HG03159 (cell line): ENCODE data around the gene HM13.
"Not testable (repeated sequence)": the region's sequence is repeated elsewhere in the genome, so short reads cannot be mapped to it uniquely, and the experiment has no call there.

ENCODE experiments used
- ATAC-seq: cut with Tn5 transposase; IDR thresholded peaks from one replicate; pipeline ENCODE4 v1.9.1; 2021; ENCODE audit warnings: mild to moderate bottlenecking, moderate library complexity; ENCODE audit not compliant: unreplicated experiment

HM13 gene

GRCh38 chr20:31606804-31607639, 92.8 kb downstream of the HM13 start:
- no peak for ATAC-seq

- ATAC-seq: no peak
These were observed 93.5 kb downstream of the HM13 start for GRCh38 chr20:31607640-31608250.

DNA sequence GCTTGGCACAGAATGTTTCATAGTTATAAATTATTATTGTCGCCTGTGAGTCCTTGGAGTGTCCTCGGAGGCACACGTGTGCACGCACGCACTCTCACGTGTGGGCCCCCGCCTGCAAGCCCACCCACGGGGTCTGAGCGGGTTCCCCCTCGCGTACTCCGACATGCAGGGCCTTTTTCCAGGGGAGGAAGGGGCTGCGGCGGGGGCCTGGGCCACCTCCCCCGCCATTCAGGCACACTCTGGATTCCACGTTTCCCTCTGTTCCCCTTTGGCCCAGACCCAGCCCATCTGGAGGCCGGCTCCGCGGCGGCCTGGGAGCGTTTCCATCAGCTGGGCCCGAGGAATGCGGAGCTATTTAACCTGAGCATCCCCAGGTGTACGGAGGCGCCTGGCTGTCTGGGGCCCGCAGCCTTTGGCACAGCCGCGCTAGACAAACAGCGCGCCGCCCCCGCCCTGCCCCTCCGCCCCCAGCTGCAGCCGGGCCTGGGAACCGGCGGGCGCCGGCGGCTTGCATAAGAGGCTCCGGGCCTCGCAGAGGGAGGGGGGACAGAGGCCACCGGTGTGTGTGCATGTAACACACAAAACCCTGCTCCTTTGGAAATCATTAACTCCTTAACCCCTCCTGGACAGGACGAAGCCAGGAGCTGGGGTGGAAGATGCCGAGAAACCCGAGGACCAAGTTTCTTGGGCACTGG, 94.2 kb downstream of the HM13 start:
- no peak for ATAC-seq

DNA sequence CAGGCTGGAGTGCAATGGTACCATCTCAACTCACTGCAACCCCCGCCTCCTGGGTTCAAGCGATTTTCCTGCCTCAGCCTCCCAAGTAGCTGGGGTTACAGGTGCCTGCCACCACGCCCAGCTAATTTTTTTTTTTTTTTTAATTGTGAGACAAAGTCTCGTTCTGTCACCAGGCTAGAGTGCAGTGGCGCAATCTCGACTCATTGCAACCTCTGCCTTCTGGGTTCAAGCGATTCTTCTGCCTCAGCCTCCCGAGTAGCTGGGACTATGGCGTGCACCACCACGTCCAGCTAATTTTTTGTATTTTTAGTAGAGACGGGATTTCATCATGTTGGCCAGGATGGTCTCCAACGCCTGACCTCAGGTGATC, 98.0 kb downstream of the HM13 start:
- not testable (repeated sequence) for ATAC-seq

DNA sequence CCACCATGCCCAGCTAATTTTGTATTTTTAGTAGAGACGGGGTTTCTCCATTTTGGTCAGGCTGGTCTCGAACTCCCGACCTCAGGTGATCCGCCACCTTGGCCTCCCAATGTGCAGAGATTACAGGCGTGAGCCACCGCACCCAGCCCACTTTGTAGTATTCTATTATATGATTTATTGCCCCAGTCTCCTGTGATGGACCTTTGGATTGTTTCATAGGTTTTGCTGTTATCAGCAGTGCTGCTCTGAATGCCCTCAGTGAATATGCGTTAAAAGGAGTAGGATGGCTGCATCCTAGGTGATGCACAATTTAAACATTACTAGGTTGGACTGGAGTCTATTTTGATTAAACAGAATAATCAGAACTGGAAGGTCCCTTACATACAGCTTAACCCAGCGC, 101.2 kb downstream of the HM13 start:
- ATAC-seq: no peak

- no peak for ATAC-seq
These were observed 103.3 kb downstream of the HM13 start for GRCh38 chr20:31617432-31618104.
